HepG2 (cell line): ENCODE results near the gene NAPEPLD. TPM values are rescaled to one million over a fixed set of nuclear protein-coding genes. Genes with fewer than 3 reads are reported as not detected.
A peak's percentile ranks its signal among the peaks of the same experiment; 100 is the strongest.

Experiments
- BCLAF1 ChIP-seq: fragments of 450-650 bp; IDR thresholded peaks from 2 replicates; pipeline ENCODE4 v1.6.1; 2017; ENCODE audit warnings: mild to moderate bottlenecking
- CSRNP2 ChIP-seq: sonication (generic); formaldehyde crosslinking; conservative IDR thresholded peaks from 2 replicates; pipeline ENCODE4 v1.8.0; 2022; ENCODE audit warnings: low read depth, missing genetic modification reagents
- ELK4 ChIP-seq: sonication (generic); formaldehyde crosslinking; IDR thresholded peaks from 2 replicates; pipeline ENCODE4 v1.9.0; 2021; ENCODE audit warnings: missing genetic modification reagents, borderline replicate concordance
- FOXP1 ChIP-seq, 2 experiments: fragments of 450-650 bp in 1 of 2; IDR thresholded peaks; 2 replicates each; pipeline ENCODE4 v1.6.1; 2017 to 2018; ENCODE audit warnings: antibody characterized with exemption in 1 of 2
- HDAC2 ChIP-seq: sonication (generic); formaldehyde crosslinking; IDR thresholded peaks from 2 replicates; pipeline ENCODE4 v1.4.0; 2020; ENCODE audit warnings: missing genetic modification reagents
- MEIS1 ChIP-seq: sonication (generic); formaldehyde crosslinking; IDR thresholded peaks from 2 replicates; pipeline ENCODE4 v1.9.0; 2021; ENCODE audit warnings: mild to moderate bottlenecking, missing genetic modification reagents, moderate library complexity, borderline replicate concordance
- NONO ChIP-seq, 2 experiments: fragments of 450-650 bp in 1 of 2; sonication (generic) in 1 of 2; formaldehyde crosslinking in 1 of 2; IDR thresholded peaks in 1 of 2; conservative IDR thresholded peaks in 1 of 2; 2 replicates each; pipeline versions ENCODE4 v1.6.1 to v1.8.0; 2017 to 2022; ENCODE audit warnings: mild to moderate bottlenecking in 1 of 2, missing genetic modification reagents in 1 of 2, moderate library complexity in 1 of 2
- PCBP2 ChIP-seq: fragments of 200-400 bp; formaldehyde crosslinking; optimal IDR thresholded peaks from 2 replicates; pipeline ENCODE3; 2018; ENCODE audit warnings: low read length, low read depth; ENCODE audit not compliant: poor library complexity, severe bottlenecking
- RBM39 ChIP-seq: fragments of 200-400 bp; formaldehyde crosslinking; IDR thresholded peaks from one replicate; pipeline ENCODE4 v1.6.1; 2018; ENCODE audit warnings: antibody characterized with exemption, mild to moderate bottlenecking, low read depth, low read length; ENCODE audit not compliant: poor library complexity, severe bottlenecking
- RFX5 ChIP-seq: IDR thresholded peaks from 2 replicates; pipeline ENCODE4 v1.6.1; 2011; ENCODE audit warnings: low read depth, low read length, improper control_type of control experiment
- TIGD3 ChIP-seq: sonication (generic); formaldehyde crosslinking; IDR thresholded peaks from 2 replicates; pipeline ENCODE4 v1.5.1; 2020; ENCODE audit warnings: mild to moderate bottlenecking, missing genetic modification reagents, borderline replicate concordance
- ZNF143 ChIP-seq: sonication (generic); formaldehyde crosslinking; IDR thresholded peaks from 2 replicates; pipeline ENCODE4 v1.4.0; 2020; ENCODE audit warnings: missing genetic modification reagents
- ZNF484 ChIP-seq: sonication (generic); formaldehyde crosslinking; IDR thresholded peaks from 2 replicates; pipeline ENCODE4 v1.5.1; 2020; ENCODE audit warnings: mild to moderate bottlenecking, low read depth, missing genetic modification reagents, borderline replicate concordance
- ZNF704 ChIP-seq: sonication (generic); formaldehyde crosslinking; IDR thresholded peaks from 2 replicates; pipeline ENCODE4 v1.8.1; 2023; ENCODE audit warnings: mild to moderate bottlenecking, inconsistent platforms, moderate library complexity, missing genetic modification reagents, borderline replicate concordance
- ZNF710 ChIP-seq: sonication (generic); formaldehyde crosslinking; IDR thresholded peaks from 2 replicates; pipeline ENCODE4 v1.5.0; 2020; ENCODE audit warnings: mild to moderate bottlenecking, missing genetic modification reagents, borderline replicate concordance
- ZNF746 ChIP-seq: sonication (generic); formaldehyde crosslinking; IDR thresholded peaks from 2 replicates; pipeline ENCODE4 v1.8.0; 2022; ENCODE audit warnings: mild to moderate bottlenecking, missing genetic modification reagents
- ZNF792 ChIP-seq: IDR thresholded peaks from 2 replicates; pipeline ENCODE4 v1.6.1; 2016
- ZNF891 ChIP-seq: sonication (generic); formaldehyde crosslinking; IDR thresholded peaks from 2 replicates; pipeline ENCODE4 v1.5.0; 2020; ENCODE audit warnings: mild to moderate bottlenecking, missing genetic modification reagents
- polyA plus RNA-seq, 8 experiments: library from polyadenylated mRNA; depleted of rRNA in 3 of 8; stranded (reverse) in 7 of 8; unstranded in 1 of 8; fragments of >200 nt; fragmentation: Illumina TruSeq in 4 of 8; extraction: Trizol in 4 of 8; gene quantifications; 2 replicates each; pipeline versions ENCODE4 v1.2.1 to v1.2.3, GENCODE V29; 2011 to 2016; ENCODE audit warnings: low read depth in 4 of 8, missing spikeins in 1 of 8, mixed read lengths in 1 of 8; ENCODE audit not compliant: insufficient read depth in 1 of 8
- total RNA-seq, 5 experiments: library from RNA; depleted of rRNA; stranded (reverse); fragments of >200 nt; fragmentation: Illumina TruSeq; extraction: Trizol; gene quantifications; 2 replicates each; pipeline ENCODE4 v1.2.3, GENCODE V29; 2016; ENCODE audit warnings: low read depth in 1 of 5

Gene NAPEPLD
- total and polyA plus RNA-seq, 2 of the 13 experiments (the other 11 are each of a cell fraction or from before 2014, with no cell fraction given), result 3.4 to 5.6 TPM

GRCh38 chr7:103106005-103106702 is 42.7 kb downstream of the NAPEPLD start (continued):
- TF ChIP-seq ZNF484, result no peak
- no peak for TF ChIP-seq ZNF792
- no peak for TF ChIP-seq CSRNP2 (CRISPR knock-in tag)
- no peak for TF ChIP-seq ZNF891
- no peak for TF ChIP-seq NONO (IDR thresholded peaks at IDR 0.05)
- peak; percentile 89 for TF ChIP-seq NONO (CRISPR knock-in tag; conservative IDR thresholded peaks at IDR 0.05)
- no peak for TF ChIP-seq RBM39
- no peak for TF ChIP-seq BCLAF1
- TF ChIP-seq MEIS1 (CRISPR knock-in tag), result no peak
- TF ChIP-seq ELK4 (CRISPR knock-in tag), result no peak
- no peak for TF ChIP-seq TIGD3 (CRISPR knock-in tag)
- TF ChIP-seq ZNF746 (CRISPR knock-in tag), result no peak
- no peak for TF ChIP-seq FOXP1 (IDR thresholded peaks at IDR 0.05)
- TF ChIP-seq FOXP1 (CRISPR knock-in tag; IDR thresholded peaks at IDR 0.05), result peak; percentile 66; the same call in 1 of the 2 replicates
- no peak for TF ChIP-seq ZNF710 (CRISPR knock-in tag)
- no peak for TF ChIP-seq PCBP2
- TF ChIP-seq ZNF143 (CRISPR knock-in tag), result no peak
- no peak for TF ChIP-seq ZNF704
- no peak for TF ChIP-seq RFX5
- peak; percentile 87 for TF ChIP-seq HDAC2 (CRISPR knock-in tag)
